AG04450 (cell line): ENCODE results near the gene GABPA. TPM values are rescaled to one million over a fixed set of nuclear protein-coding genes. Genes with fewer than 3 reads are reported as not detected.

Experiments
- CTCF ChIA-PET: fragments of 300-600, 350-600 bp; formaldehyde crosslinking; extraction: SDS; loops from one replicate; lab custom pipeline; 2022; ENCODE audit warnings: antibody characterized with exemption, inconsistent platforms; lab: Charles Lee
- POLR2A ChIA-PET: fragments of 350-600 bp; formaldehyde crosslinking; extraction: SDS; loops from one replicate; lab custom pipeline; 2021; ENCODE audit warnings: antibody characterized with exemption, inconsistent platforms; lab: Yijun Ruan, JAX
- DNase-seq: peaks from one replicate; pipeline ENCODE4 v3.0.0-alpha.2; 2011; ENCODE audit warnings: low read depth, low spot score
- H3K27ac ChIP-seq: one replicate; pipeline ENCODE4 v1.5.1; 2012; ENCODE audit warnings: low read depth, low read length, control low read depth
- H3K27me3 ChIP-seq: one replicate; pipeline ENCODE4 v1.6.0; 2012; ENCODE audit warnings: low read length; ENCODE audit not compliant: control insufficient read depth, insufficient read depth
- H3K4me3 ChIP-seq: 2 replicates; pipeline ENCODE4 v1.5.1; 2011; ENCODE audit warnings: mild to moderate bottlenecking, low read depth, low read length, control low read depth
- H3K9me3 ChIP-seq: 2 replicates; pipeline ENCODE4 v1.5.1; 2012; ENCODE audit warnings: low read length; ENCODE audit not compliant: control insufficient read depth, insufficient read depth
- polyA plus RNA-seq: library from polyadenylated mRNA; depleted of rRNA; stranded (reverse); fragments of >200 nt; gene quantifications from 2 replicates; pipeline ENCODE4 v1.2.3, GENCODE V29; 2011
- TF ChIP-seq, protein P1 (sequence below): IDR thresholded peaks from 2 replicates; pipeline ENCODE4 v1.5.1; 2011; ENCODE audit warnings: low read depth, low read length, control low read depth, inconsistent platforms

Gene GABPA
- polyA plus RNA-seq, 1 experiment = 26.6 TPM

- POLR2A ChIA-PET = no interaction called here
- Histone ChIP-seq H3K4me3 (no peak overlapping the region; the same call in 1 of the 2 replicates), H3K27me3 (no peaks in the 10 kb centered on the region), H3K27ac (no peak overlapping the region), H3K9me3 (no peaks in the 10 kb centered on the region)
- TF ChIP-seq, protein P1, sequence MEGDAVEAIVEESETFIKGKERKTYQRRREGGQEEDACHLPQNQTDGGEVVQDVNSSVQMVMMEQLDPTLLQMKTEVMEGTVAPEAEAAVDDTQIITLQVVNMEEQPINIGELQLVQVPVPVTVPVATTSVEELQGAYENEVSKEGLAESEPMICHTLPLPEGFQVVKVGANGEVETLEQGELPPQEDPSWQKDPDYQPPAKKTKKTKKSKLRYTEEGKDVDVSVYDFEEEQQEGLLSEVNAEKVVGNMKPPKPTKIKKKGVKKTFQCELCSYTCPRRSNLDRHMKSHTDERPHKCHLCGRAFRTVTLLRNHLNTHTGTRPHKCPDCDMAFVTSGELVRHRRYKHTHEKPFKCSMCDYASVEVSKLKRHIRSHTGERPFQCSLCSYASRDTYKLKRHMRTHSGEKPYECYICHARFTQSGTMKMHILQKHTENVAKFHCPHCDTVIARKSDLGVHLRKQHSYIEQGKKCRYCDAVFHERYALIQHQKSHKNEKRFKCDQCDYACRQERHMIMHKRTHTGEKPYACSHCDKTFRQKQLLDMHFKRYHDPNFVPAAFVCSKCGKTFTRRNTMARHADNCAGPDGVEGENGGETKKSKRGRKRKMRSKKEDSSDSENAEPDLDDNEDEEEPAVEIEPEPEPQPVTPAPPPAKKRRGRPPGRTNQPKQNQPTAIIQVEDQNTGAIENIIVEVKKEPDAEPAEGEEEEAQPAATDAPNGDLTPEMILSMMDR = peak; percentile 97
- CTCF ChIA-PET = interaction anchor here (0.5 to 3.6 kb wide), 36 partner anchors 9 to 1909 kb away, joined by 3 to 20 read pairs (median 4); no protein-coding TSS in a partner anchor
- DNase-seq = peak; percentile 57
Measured at GRCh38 chr21:25801217-25802014, 66.6 kb downstream of the GABPA start.

- POLR2A ChIA-PET = no interaction called here
- H3K27me3 ChIP-seq = no peaks in the 10 kb centered on the region
- H3K9me3 ChIP-seq = no peaks in the 10 kb centered on the region
- TF ChIP-seq, protein P1 = no peak
- H3K4me3 ChIP-seq = no peak overlapping the region
- CTCF ChIA-PET = interaction anchor here (1.1 kb wide), 1 partner anchor 198 kb away, joined by 3 read pairs; no protein-coding TSS in a partner anchor
- H3K27ac ChIP-seq = no peak overlapping the region
- no peak for DNase-seq
Measured at GRCh38 chr21:25806060-25806459, 71.3 kb downstream of the GABPA start.

GRCh38 chr21:25807191-25807590, 72.4 kb downstream of the GABPA start:
- no peak for DNase-seq
- TF ChIP-seq, protein P1 = no peak
- ChIA-PET CTCF (interaction anchor here (1.4 kb wide), 1 partner anchor 10 kb away, joined by 7 read pairs; no protein-coding TSS in a partner anchor), POLR2A (no interaction called here)
- Histone ChIP-seq H3K4me3 (no peak overlapping the region), H3K27me3 (no peaks in the 10 kb centered on the region), H3K27ac (no peak overlapping the region), H3K9me3 (no peaks in the 10 kb centered on the region)

DNA sequence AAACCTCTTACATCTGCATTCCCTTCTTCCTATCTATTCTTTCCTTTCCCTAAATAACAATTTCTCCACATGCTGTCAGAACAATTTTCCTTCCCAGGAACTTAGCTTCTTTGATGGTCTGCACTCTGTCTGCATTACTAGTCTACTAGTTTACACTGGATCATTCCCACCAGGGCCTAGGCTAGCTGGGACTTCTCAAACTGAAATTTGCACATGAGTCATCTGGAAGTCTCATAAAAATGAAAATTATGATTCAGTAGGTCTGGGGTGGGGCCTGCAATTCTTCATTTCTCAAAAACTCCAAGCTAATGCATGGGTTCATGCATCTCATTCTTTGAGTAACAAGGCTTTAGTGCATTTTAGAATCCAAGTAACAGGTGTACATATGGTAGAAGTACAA, 74.2 kb downstream of the GABPA start:
- DNase-seq = no peak
- Histone ChIP-seq H3K27me3 (no peaks in the 10 kb centered on the region), H3K4me3 (no peak overlapping the region), H3K27ac (no peak overlapping the region), H3K9me3 (no peaks in the 10 kb centered on the region)
- TF ChIP-seq, protein P1 = no peak
- ChIA-PET CTCF (interaction anchor here (0.8 to 1.6 kb wide), 2 partner anchors 9 to 86 kb away, joined by 3 to 7 read pairs; no protein-coding TSS in a partner anchor), POLR2A (no interaction called here)

- CTCF ChIA-PET = interaction anchor here (0.6 kb wide), 1 partner anchor 9 kb away, joined by 4 read pairs; no protein-coding TSS in a partner anchor
Measured at GRCh38 chr21:25811186-25811585, 76.4 kb downstream of the GABPA start.

More at GRCh38 chr21:25811186-25811585, 76.4 kb downstream of the GABPA start:
- Histone ChIP-seq H3K27me3 (peaks cover 2% of the 10 kb centered on the region), H3K27ac (no peak overlapping the region), H3K4me3 (no peak overlapping the region), H3K9me3 (no peaks in the 10 kb centered on the region)
- POLR2A ChIA-PET = no interaction called here
- no peak for DNase-seq
- TF ChIP-seq, protein P1 = no peak
